HTR-8/SVneo (cell line): ENCODE measurements around the gene PDE1C.

Experiments
- DNase-seq: peaks from one replicate; pipeline ENCODE4 v3.0.0; 2011; ENCODE audit warnings: low spot score, mixed read lengths; ENCODE audit not compliant: insufficient read length
- FAIRE-seq: peaks from 2 replicates; lab custom pipeline; 2011; peaks lifted over from hg19 to GRCh38; lab: Jason Lieb, UNC

PDE1C gene

DNA sequence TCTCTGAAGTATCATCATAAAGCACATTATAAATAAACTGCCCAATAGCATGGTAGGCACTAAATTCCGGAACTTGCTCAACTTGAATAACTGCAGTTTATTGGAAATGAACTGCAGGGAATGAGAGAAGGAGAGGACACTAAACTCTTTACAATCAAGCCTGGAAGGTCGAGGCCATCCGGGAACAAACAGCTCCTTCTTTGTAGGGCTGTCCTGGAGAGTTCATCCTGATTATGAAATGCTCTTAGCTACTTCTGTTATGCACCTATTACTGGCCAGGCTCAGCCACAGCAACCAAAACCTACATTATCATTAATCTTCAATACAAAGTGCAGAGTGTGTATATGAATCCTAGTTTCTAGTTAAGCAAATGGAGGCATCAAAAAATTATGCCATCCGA lies 318.5 kb downstream of the PDE1C start:
- DNase-seq = no peak
- no peak for FAIRE-seq

DNA sequence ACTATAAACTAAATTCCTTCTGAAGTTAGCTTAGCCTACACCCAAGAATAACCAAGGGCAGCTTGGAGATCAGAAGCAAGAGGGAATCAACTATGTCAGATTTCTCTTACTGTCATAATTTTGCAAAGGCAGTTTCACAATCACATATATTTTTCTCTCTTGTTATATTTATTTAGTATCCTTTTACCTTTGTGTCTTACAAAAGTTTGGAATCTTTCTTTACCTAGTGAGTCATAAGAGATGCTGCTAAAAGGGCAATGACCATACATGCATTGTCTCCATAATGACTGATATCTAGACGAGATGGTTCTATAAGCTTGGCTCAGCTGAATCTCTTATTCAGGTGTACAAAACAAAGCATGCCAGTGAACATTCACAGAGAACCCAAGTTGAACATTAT lies 322.1 kb downstream of the PDE1C start:
- no peak for FAIRE-seq
- no peak for DNase-seq

DNA sequence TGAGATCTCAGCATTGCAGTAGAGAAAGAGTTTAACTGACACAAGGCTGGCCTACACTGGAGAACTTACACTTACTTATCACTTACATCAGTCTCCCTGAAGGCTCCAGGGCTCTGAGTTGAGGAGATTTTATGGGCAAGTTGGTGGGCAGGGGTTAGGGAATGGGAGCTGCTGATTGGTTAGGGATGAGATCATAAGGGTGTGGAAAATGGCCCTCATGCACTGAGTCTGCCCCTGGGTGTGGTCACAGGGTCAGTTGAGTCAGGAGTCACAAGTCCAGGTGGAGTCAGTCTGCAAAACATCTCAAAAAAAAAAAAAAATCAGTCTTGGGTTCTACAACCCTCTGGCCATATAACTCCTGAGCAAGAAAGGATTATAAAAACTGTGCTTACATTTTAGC lies 322.7 kb downstream of the PDE1C start:
- FAIRE-seq (no peak), DNase-seq (no peak)

DNA sequence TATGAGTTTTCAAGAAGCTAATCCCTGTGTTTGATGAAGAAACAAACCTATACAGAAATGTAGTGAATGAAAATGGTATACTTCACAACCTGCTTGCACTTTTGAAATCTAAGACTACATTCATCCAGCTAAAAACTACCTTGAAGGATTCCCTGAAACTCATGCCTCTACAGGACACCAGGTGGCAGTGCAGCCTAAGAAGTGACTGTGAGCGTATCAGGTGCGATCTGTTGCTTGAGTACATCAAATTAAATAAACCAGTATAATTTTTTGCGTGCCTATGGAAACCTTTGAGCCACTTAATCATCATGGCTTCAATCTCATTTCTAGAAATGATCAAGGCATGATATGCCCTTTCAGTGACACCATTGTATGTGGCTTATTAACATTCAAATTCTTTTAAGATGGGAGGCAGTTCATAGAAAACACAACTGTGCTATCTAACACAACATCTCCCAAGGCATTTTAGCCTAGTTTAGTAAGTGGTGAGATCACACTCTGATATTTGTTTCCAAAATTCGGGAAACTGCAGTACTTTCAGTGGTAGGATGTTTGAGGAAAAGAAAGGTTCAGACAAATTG lies 325.8 kb downstream of the PDE1C start:
- FAIRE-seq (peak; percentile 86), DNase-seq (peak; percentile 49)

DNA sequence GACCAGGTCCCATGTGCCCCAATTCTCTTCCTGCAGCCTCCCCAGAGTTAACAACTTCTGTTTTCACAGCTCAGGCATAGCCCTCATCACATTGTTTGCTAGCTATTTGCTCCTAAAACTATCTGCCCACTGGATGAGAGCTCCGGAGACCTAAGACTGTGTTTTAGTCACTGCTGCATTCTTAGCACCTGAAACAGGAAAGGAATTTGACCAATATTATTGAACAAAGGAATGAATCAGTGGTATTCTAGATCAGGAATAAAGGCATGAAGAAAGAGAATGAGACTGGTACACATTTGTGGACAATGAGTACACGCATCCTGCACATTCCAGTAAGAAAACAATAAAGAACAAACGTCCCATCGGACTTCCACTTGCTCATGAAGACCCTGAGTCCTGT lies 328.4 kb downstream of the PDE1C start:
- no peak for DNase-seq
- FAIRE-seq = no peak

DNA sequence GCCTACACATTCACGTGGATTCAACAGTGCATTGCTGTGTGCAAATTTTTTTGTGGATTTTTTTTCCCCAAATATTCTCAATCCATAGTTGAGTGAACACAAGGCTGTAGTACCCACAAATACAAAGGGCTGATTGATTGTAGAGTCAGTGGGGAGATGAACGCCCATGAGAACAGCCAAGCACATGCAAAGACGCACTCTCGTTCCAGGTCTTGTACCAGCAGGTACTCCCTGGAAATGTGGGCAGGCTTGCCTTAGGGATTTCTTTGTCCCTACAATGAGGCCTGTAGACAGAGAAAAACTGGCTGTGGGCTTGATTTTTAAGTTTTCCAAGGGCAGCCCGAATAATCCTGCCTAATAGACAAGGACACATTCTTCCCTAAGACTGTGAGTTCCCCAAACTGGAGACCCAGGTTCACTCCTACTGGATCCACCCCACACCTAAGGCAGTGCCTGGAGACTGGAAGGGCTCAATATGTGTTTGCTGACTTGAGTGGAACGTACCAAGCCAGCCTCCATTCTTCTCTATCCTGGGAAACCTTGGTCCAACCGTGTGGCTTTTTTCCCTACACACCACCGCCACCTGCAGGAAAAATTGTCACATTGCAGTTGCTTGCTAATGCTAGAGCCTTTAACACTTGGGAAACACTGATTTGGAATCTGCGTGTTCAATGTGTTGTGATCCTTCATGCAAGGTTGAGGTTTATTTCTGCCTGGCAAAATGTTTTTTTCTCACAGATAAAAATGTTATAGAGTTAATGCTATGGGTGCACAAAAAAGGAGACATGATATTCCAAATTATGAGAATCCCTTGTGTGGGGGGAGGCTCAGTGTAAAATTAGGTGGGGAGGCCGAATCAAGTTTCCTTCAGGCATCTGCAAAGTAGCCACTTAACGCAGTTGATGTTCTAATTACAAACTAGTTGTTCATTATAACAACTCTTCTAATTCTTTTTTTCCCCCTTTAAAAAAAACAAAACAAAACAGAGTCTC lies 333.9 kb downstream of the PDE1C start:
- DNase-seq (peak; percentile 61), FAIRE-seq (peak; percentile 72)

DNA sequence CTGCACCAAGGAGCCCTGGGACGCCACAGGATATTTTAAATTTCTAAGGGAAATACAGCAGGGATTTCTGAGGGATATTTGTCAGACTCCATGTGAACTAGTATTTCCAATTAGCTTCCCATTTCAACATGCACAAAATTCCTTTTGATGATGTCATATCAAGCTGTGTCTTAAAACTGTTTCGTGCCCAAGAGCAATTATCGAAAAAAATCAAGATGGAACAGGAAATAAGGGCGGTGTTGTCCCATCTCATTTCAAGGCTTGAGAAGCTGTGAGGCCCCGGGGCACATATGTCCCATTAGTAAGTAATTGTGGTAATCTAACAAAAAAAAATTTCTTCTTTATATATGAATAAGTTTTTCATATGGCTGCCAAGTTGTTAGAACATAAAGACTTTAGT lies 335.8 kb downstream of the PDE1C start:
- no peak for FAIRE-seq

DNA sequence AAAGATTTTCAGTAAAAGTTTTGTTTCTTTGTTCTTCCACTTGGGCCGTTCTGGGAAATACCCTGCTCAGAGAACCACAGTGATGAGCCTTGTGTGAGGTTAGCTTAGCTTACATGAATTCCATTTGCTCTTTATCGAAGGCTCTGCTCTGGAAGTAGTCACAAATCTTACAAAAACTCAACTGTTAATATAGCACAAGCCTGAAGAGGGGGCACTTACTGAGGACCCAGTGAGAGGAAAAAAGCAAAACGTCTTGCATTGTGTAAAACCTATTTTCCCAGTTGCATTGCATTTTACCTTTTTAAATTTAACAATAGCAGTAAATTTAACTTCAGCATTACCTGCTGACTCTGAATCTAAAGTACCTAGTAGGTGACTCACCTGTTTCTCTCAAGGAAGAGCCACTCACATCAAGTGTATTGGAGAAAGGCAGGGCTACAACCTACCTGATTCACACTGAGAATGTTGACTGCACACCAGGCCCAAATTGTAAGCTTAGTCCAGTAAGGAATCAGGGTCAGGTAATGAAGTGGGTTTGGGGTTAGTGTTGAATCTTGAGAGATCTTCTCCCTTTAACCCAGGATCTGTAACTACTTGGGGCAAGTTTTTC lies 340.9 kb downstream of the PDE1C start:
- no peak for DNase-seq
- FAIRE-seq = no peak

More for the DNA sequence above, 335.8 kb downstream of the PDE1C start:
- DNase-seq = no peak

DNA sequence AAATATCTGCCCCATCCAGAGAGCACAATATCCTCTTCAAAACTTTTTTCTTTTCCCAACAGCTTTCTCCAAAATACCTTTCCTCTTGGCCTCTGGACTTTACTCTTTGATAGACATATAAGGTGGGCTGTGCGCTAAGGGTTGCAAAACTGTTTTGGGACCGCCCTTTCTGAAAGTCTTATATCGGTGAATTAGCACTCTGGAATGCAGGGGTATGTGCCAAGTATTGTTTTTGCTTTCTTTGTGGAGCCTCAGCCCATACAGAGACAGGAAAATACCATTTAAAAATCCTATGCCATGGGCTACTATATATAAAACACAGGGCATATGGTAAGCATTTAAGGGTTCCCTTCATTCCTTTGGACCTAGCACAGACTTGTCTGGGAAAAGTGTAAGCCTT lies 345.5 kb downstream of the PDE1C start:
- DNase-seq (no peak), FAIRE-seq (no peak)

DNA sequence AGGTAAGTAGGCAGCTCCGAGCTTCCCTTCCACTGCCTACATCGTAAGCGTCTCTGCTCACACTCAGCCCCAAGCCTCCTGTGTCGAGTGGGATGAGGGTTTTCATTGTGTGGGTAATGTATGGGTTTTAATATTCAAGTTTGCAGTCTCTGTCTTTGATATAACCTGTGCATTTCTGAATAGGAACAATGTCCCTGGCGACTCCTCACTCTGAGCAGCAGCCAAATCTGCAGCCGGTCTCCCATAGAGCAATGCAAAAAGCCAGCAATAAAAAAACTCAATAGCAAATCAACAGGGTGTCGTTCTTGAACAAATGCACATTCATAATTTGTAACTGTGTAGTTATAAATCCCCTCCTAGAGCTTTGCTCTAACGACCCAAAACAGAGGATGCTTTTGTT lies 349.8 kb downstream of the PDE1C start:
- DNase-seq (no peak), FAIRE-seq (no peak)

DNA sequence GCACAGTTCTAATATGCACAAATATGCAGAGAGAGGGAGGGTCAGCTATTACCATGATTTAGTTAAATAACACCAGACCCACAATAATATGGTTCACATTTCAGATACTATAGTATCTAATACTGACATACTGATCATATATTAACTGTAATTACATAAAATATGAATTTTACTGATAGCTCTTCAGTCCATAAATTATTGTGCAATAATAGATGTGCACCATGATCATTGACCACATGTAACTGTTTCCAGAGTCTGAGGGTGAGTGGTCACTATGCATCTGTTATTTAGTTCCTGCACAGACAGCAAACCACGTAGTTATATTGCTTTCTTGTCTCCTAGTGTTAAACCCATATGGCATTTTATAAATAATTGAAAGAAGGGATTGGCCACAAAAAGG lies 353.9 kb downstream of the PDE1C start:
- FAIRE-seq (no peak), DNase-seq (no peak)

DNA sequence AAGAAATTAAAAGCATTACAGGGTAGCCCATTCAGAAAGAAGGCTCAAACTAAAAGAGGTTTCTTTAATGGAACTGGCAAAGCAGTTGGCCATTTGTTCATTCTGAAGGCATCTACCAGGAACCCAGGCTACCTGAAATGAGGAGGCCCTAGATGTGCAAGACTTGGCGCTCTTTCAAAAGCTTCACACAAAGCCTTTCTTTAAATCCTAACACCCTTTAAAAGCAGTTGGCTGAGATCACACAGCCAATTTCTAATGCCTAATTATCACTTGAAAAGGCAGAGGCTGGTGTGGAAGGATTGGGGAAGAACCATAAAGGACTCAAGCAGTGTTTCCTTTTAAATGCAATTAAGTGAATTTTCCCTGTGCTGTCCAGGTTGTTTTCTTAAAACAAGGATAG lies 360.0 kb downstream of the PDE1C start:
- no peak for FAIRE-seq
- DNase-seq = no peak

DNA sequence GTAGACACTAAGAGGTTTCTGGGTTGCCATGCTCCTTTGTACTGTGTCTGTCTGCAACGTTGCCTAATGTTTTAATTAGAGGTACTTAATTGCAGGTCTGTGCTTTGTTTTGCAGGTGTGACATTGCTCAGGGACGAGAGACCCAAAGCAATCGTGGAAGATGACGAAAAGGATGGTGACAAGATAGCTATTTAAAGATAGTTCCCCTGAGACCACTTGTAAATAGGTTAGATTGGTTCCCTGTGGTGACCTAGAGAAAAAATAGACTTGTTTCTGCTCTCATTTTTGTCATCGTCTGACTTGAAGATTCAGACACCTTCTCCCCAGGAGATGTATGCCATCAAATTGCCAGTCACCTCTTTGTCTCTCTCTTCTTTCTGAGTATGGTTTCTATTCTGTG lies 363.1 kb downstream of the PDE1C start:
- no peak for FAIRE-seq
- DNase-seq = no peak

DNA sequence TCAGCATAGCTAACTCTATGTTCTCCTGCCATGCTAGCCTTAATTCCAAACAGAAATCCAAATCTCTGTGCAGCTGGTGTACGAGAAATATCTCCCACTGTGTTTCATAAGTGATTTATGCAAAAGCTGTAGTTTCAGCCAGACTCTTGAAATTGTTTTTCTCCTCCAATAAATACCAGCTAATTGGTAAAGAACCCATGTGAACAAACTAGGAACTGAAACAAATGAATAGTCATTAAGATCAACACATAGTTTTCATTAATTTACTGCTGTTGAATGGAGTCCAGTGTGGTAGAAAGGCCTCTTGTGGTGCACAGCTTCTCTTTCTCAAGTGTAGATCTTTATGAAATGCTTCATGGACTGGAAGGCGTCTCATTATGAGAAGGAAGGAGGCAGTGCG lies 364.8 kb downstream of the PDE1C start:
- DNase-seq = no peak
- FAIRE-seq = no peak

DNA sequence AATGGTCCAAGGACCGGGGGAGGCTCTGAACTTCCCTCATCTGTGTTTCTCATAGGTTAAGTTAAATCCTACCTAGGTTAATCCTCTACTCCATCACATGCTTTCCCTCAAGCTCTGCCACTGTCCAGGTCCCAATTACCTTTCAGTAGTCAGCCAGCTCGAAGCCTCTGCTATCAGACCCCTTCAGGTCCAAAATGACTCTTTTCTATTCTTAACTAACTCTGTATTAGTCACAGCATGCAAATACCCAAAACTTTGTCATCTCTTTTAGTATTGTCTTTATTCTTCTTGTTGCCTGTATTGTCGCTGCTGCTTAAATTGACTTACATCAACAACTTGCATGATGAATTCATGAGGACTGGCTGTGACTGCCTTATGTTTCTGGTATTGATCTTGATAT lies 367.9 kb downstream of the PDE1C start:
- FAIRE-seq = no peak
- no peak for DNase-seq
